Ramos (cell line): ENCODE data around the gene RAD9A.

Source experiments
- in situ Hi-C: fragments of 300-500 bp; cut with MboI; formaldehyde crosslinking; loops from one replicate; pipeline ENCODE4 v1.14.3; 2022; ENCODE audit warnings: low sequenced_read_pairs; ENCODE audit not compliant: unreplicated experiment

Gene RAD9A

DNA sequence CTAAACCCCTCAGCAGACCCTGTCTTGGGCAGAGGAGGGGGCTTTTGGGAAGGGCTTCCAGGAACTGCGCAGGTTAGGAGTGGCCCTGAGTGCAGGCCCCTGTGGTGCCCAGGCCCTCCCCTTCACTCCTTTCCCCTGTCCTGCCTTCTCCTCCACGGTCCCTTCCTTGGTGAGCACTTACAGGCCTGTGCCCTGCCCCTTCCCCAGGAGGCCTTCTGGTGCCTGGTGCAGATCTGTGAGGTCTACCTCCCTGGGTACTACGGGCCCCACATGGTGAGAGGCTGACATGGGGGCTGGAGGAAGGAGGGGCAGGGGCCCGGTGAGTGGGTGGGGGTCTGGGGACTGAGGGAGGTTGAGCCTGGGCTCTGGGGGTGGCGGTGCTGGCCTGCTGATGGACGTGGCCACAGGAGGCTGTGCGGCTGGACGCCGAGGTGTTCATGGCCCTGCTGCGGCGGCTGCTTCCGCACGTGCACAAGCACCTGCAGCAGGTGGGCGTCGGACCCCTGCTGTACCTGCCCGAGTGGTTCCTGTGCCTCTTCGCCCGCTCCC, 14.7 kb downstream of the RAD9A start:
- in situ Hi-C loops: loop anchor here (10.0 kb wide), 1 partner anchor 58 kb away; the partner anchor contains the start of gene TMEM134

DNA sequence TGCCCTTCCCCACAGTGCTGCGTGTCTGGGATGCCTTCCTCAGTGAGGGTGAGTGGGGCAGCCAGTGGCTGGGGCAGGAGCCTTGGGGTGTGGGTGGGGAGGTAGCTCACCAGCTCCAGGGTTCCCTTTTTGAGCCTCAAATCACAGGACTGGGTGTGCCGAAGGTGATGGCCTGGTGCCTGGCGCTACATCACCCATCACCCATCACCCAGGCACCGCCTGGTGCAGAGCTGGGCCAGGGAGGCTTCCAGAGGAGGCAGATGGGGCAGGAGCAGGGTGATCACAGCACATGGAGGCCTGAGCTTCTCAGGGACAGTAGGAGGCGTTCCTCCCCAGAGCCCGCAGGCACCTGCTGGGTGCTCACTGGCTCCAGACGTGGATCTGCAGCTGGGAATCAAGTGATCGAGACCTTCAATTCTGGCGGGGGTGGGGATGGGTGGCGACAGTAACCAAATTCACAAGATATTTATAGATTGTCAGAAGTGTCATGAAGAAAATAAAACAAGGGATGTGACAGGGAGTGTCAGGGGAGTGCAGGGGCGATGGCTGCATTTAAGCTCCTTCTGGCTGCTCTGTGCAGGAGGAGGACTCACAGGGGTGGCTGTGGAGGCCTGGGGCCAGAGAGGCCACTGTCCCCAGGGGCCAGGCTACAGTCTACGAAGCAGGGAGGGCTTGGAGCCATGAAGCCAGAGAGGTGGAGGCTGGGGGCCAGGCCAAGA, 15.3 kb downstream of the RAD9A start:
- in situ Hi-C loops: loop anchor here (10.0 kb wide), 1 partner anchor 58 kb away; the partner anchor contains the start of gene TMEM134

DNA sequence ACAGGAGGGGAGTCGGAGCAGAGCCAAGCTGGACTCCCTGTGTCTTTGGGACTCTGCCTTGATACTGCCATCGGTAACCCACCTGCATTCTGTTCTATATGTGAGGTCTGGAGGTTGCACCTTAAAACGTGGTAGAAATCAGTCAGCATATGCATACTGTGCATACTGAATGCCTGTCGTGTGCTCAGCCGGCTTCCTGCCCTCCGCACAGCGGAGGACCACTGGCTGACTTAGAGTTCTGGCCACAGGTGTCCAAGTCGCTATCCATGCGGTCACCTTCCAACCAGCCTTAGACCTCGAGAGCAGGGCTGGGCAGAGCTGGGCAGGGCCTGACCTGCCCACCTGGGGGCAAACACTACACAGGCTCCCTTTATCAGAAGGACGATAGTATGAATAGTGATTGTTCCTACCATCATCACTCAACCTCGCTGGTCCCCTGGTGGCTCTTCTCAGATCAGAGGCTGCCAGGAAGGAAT, 15.9 kb downstream of the RAD9A start:
- in situ Hi-C loops: loop anchor here (10.0 kb wide), 1 partner anchor 57 kb away; the partner anchor contains the start of gene TMEM134

DNA sequence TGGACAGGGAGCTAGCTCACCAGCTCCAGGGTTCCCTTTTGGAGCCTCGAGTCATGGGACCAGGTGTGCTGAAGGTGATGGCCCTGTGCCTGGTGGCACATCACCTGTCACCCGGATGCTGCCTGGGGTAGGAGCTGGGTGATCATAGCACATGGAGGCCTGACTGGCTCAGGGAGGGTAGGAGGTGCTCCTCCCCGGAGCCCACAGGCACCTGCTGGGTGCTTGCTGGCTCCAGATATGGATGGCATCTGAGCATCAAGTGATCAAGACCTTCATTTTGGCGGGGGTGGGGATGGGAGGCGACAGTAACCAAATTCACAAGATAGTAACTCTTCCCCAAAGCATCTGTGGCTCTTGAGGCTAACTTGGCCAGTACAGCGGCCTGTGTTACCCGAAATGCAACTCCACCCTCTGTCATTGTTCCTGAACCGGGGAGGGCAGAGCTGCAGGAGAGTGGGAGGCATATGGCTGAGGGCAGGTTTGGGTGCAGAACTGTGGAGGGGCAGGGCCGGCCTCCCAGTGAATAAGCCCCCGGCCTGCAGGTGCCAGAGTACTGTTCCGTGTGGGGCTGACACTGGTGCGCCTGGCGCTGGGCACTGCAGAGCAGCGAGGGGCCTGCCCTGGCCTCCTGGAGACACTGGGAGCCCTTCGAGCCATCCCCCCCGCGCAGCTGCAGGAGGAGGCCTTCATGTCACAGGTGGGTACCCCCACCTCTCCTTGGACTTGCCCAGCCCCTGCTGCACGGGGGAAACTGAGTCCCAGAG, 16.8 kb downstream of the RAD9A start:
- in situ Hi-C loops: loop anchor here (10.0 kb wide), 1 partner anchor 56 kb away; the partner anchor contains the start of gene TMEM134

DNA sequence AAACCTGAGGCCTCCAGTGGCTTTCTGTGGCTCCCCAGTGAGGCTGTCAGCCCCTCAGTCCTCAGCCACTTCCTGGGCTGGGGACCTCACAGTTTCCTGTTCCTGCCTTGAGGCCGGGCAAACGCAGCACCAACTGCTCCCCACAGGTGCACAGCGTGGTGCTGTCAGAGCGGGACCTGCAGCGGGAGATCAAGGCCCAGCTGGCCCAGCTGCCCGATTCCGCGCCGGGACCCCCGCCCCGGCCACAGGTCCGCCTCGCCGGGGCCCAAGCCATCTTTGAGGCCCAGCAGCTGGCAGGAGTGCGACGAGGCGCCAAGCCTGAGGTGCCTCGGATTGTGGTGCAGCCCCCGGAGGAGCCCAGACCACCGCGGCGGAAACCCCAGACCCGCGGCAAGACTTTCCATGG, 17.5 kb downstream of the RAD9A start:
- in situ Hi-C loops: loop anchor here (10.0 kb wide), 1 partner anchor 56 kb away; the partner anchor contains the start of gene TMEM134

DNA sequence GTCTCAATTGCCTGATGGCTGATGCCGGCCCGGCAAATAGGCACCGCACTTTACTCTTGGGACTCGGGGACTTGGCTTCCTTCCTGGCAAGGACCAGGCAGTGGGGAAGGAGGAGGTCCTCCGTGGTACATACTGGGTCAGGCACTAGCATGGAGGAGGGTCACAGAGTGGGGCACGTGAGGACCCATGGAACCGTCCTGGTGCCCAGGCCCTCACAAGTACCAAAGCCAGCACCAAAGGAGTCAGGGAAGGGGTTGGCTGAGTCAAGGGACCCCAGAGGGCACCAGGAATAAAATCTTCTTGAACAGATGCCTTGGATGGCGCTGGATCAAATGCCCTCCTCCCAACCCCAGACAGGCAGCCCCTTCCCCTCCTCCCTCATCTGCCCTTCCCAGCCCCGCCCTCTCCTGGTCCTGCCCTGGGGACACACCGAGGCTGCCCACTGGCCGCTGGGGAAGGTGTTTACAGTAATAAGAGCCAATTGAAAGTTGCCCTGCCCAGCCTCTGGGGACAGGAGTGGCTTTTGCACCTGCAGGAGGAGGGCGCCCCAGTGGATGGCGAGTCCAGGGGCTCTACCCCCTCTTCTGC, 18.1 kb downstream of the RAD9A start:
- in situ Hi-C loops: loop anchor here (10.0 kb wide), 1 partner anchor 55 kb away; the partner anchor contains the start of gene TMEM134

DNA sequence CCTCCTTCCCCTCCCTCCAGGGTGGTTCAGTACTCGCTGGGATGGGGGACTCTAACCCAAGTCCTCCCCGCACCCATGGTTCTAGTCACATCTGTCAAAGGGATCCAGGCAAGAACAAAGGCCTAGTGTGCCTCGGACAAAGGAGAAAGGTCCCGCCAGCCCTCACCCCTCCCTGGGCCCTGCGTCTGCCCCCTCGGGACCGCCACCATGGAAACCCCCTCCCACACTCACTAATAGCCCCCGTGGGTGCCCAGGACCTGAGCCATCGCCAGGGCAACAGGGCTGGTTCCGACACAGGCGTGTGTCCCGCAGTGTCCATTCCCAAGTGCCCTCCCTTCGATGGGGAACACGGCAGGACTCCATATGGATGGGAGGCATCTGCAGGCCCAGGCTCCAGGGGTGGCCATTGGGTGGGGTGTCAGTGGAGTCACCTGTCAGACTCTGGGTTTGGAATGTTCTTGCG, 18.6 kb downstream of the RAD9A start:
- in situ Hi-C loops: no loop called here

DNA sequence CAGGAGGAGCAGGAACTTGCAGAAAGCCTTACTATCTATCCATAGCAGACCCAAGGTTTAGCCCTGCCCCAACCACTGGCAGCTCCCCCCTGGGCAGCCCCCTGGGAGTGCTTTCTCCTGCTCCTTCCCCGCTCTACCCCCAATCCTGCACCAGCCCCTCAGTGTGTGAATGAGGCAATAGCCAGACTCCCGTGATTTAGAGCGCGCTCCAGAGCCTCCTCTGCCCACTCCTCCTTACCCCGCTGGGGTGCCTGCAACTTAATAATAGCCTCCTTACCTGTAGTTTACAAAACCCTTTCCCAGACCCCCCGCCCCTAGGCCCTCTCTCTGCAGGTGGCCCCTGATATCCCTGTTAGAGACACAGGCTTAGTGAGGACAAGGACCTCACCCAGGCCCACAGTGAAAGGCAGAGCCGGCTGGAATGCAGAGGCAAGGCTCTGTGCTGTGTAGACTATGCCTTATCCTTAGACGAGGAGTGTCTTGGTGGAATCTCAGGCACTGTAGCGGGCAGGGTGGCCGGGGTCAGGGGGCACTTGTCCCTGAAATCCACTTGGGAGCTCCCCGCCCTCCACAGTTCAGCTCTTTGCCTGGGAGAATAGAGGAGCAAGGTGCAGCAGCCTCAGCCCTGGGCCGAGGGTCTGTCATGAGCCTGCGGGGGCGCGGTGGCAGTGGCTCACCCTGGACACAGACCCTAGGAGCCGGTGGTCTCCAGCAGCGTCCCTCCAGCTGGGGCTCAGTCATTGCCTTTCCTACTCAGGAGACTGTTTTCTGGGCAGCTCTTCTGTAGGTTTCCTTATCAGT, 19.4 kb downstream of the RAD9A start:
- in situ Hi-C loops: no loop called here

DNA sequence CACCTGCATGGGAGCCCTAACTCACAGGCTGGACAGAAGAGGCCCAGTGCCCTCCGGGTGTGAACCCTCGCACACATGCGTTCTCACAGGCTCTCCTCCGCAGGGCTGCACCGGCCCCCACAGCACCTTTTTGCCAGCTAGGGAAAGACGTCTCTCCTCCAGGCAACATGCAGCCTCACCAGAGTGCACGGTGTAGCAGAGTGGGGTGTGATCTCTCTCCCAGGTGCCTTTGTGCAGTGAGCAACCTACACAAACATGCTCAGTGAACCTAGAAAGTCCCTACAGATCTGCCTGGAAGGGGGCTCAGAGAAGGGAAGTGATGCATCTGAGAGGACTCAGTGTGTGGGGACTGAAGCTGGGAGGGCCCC, 20.0 kb downstream of the RAD9A start:
- in situ Hi-C loops: no loop called here

DNA sequence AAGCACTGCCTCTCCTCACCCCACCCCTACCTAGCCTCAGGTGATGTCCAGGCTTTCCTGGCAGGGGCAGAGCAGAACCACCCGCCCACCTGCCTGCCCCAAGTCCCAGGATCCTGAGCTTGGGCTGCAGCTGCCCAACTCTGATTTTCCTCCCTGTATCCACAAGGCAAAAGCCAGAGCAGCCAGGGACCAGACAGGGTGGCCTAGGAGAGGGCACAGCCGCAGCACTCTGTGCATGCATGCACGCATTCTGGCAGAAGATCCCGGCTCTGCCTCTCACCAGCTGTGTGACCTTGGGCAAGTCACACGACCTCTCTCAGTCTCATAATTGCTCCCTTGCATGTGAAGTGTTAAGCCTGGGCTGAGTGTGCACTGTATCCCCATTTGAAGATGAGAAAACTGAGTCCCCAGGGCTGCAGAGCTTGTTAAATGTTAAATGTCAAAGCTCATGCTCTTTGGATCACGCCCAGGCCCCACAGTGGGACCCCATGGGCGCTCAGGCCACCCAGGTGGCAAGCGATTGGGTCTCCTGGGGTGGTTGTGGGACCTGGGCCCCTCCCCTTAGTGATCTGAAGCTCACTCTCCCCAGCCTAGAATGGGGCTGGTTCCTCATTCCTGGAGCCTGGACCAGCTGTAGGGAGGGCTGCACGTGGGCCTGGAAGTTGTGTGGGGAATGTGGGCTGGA, 20.9 kb downstream of the RAD9A start:
- in situ Hi-C loops: no loop called here

DNA sequence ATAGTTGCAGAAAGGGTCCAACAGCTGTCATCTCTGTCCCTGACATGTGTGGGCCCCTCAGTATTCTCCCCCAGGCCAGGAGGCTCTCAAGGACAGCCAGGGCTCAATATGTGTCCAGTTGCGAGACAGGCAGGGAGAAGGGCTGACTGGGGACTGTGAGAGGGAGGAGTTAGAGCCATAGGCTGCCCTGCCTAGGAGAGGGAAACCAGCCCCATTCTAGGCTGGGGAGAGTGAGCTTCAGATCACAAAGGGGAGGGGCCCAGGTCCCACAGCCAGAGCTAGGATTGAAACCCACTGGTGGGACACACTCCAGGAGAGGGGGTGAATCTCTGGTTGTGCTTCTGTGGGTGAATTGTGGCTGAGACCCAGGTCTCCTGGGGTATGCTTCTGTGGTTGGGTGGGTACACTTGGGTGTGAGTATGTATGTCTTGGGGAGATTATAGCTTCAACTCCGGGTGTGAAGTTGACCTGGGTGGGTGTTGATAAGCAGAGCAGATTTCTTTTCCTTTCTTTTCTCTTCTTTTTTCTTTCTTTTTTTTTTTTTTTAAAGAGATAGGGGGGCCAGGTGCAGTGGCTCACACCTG, 21.6 kb downstream of the RAD9A start:
- in situ Hi-C loops: no loop called here

DNA sequence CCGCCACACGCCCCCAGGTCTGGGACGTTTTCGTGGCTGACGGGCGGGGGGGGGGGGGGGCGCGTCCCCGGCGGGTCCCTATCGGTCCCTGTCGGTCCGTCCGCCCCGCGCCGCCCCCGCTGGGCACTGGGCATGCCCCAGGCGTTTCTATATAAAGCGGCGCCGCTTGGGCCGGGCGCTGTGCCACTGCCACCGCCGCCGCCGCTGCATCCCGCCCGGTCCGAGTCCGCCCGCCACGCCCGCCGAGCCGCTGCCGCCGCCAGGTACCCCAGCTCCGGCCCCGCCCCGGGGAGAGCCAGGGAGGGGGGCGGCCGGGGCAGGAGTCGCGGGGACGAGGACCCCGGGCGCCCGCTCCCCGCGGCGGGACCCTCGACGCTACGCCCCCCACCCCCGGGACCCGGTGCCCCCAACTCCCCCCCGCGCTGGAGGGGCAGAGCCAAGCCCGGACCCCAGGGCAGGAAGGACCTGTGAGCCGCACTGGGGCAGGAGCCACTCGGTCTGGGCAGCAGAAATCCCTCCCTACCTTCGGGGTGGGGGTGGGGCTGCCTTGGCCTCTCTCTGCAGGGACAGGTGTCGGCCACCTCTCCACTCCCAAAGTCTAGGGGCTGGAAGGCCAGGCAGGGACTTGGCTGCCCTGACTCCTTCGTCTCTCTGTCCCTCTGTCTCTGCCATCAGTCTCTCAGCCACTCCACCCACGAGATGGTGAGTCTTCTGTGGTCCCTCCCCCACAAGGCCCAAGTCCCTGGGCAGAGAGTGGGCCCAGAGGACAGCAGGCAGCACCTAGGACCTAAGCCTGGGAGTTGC, 23.9 kb downstream of the RAD9A start, which contains the start of gene CARNS1:
Gene CARNS1 (plus strand): TSS at position 178 of the 804 bp plus-strand sequence. CDS start 522 bp downstream, at position 700.
- in situ Hi-C loops: no loop called here

DNA sequence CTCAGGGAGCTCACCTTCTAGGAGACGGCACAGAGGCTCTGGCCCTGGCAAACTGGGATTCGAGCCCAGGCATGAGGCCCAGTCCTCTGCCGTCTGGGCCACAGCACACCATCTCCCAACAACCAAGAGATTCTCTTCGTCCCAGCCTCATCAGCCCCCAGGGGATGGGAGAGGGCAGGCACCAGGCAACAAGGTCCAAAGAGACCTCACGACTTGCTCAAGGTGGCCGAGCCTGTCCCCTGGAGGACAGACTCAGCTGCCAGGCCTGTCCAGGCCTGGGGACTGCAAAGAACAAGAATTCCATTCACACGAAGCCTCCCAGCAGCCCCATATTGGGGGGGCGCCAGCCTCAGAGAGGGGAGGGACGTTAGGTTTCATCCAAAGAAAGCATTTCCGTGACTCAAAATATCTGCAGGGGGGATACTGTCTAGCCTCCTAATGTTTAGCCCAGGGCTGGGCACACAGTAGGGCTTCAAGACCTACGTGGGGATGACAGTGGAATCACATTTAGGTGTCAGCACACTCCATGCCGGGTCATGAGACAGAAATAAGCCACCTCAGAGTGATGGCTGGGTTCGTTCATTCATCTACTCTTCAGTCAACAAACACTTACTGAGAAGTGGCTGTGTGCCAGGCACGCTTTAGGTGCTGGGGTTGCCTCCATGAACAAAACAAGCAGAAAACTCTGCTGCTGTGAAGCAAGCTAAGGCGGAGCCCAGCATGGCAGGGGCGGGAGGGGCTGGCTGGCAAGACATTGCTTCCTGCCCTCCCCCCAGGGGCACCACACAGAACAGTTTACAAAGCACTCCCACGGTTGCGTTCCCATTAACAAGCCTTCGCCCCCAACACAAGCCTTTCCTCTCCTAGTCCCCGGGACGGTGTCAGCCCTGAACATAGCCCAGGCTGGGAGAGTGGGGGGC, 24.9 kb downstream of the RAD9A start:
- in situ Hi-C loops: no loop called here

DNA sequence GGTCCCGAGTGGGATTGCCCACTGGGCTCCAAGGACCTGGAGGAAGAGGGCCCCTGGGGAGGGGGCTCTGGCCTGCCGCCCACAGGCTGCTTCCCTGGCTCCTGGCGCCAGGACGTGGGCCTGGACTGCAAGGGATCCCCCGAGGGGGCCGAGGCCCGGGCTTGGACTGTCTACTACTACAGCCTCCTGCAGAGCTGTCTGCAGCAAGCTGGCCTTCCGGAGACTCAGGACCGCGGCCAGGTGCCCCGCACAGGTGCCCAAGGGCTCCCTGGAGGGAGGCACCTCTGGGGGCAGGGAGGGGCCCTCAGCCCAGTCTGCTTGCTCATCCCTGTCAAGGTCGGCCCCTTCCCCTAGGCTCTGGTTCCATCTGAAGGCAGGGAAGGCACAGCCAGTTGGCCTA, 25.6 kb downstream of the RAD9A start:
- in situ Hi-C loops: no loop called here

DNA sequence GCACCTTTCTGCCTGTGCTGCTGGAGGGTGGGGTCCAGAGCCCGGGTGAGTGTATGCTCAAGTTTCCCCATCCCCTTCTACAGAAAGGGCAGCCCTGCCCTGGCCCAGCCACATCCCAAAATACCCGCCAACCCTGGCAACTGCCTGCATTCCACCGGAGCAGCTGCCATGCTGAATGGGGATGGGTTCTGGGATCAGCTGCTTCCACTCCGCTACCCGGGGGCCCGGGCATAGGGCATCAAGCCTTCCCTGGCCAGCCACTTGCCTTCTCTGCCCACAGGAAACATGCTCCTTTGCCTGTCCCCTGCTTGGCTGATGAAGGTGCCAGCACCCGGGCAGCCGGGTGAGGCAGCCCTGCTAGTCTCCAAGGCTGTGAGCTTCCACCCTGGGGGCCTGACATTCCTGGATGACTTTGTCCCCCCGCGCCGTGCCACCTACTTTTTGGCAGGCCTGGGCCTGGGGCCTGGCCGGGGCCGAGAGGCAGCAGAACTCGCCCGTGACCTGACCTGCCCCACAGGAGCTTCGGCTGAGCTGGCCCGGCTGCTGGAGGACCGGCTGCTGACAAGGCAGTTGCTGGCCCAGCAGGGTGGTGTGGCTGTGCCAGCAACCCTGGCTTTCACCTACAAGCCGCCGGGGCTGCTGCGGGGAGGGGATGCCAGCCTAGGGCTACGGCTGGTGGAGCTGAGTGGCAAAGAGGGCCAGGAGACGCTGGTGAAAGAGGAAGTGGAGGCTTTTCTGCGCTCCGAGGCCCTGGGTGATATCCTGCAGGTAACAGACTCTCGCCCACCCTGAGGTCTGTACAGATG, 26.9 kb downstream of the RAD9A start:
- in situ Hi-C loops: no loop called here
